Esophagus muscularis mucosa (tissue), 4 donors: ENCODE data around the gene MGLL. TPM values are rescaled to one million over a fixed set of nuclear protein-coding genes. Genes with fewer than 3 reads are reported as not detected.

Source experiments
- DNase-seq: peaks from one replicate; pipeline ENCODE4 v3.0.0-alpha.2; 2017; ENCODE audit errors: extremely low spot score
- H3K27ac ChIP-seq, 4 donors: fragments of 200-600 bp; sonication (generic); replicated peaks in 1 of 4; 1 replicate in 3 of 4; 2 replicates in 1 of 4; pipeline ENCODE4 v1.5.1; 2016 to 2019; ENCODE audit warnings: mild to moderate bottlenecking in 1 of 4
- H3K27me3 ChIP-seq, 4 donors: fragments of 200-600 bp; sonication (generic); one replicate each; pipeline versions ENCODE4 v1.5.1 to v1.6.0; 2016 to 2019
- H3K36me3 ChIP-seq, 4 donors: fragments of 200-600 bp; sonication (generic); one replicate each; pipeline ENCODE4 v1.5.1; 2016 to 2019
- H3K4me1 ChIP-seq, 4 donors: fragments of 200-600 bp; sonication (generic); one replicate each; pipeline ENCODE4 v1.5.1; 2016 to 2019
- H3K4me3 ChIP-seq, 4 donors: fragments of 200-600 bp; sonication (generic); 1 replicate in 2 of 4; 2 replicates in 2 of 4; pipeline ENCODE4 v1.5.1; 2016 to 2019; ENCODE audit warnings: mild to moderate bottlenecking in 4 of 4, moderate library complexity in 1 of 4
- H3K9me3 ChIP-seq, 4 donors: fragments of 200-600 bp; sonication (generic); 1 replicate in 3 of 4; 2 replicates in 1 of 4; pipeline ENCODE4 v1.5.1; 2016 to 2019
- CTCF ChIP-seq, 3 experiments: fragments of 200-600 bp in 2 of 3; fragments of 450-650 bp in 1 of 3; sonication (generic) in 2 of 3; IDR thresholded peaks; one replicate each; pipeline ENCODE4 v1.5.1; 2017 to 2019; ENCODE audit warnings: antibody characterized with exemption in 3 of 3, mild to moderate bottlenecking in 2 of 3, moderate library complexity in 1 of 3
- EP300 ChIP-seq: sonication (generic); formaldehyde crosslinking; IDR thresholded peaks from one replicate; pipeline ENCODE4 v1.6.1; 2017; ENCODE audit warnings: antibody characterized with exemption
- POLR2A ChIP-seq: fragments of 450-650 bp; IDR thresholded peaks from one replicate; pipeline ENCODE4 v1.6.1; 2017; ENCODE audit warnings: antibody characterized with exemption, moderate library complexity, mild to moderate bottlenecking, low read depth
- POLR2AphosphoS5 ChIP-seq, 2 donors: sonication (generic); formaldehyde crosslinking; IDR thresholded peaks; one replicate each; pipeline ENCODE4 v1.6.1; 2017; ENCODE audit warnings: antibody characterized with exemption in 2 of 2
- WGBS: methylation state at CpG from one replicate; pipeline ENCODE4 v1.1.5; 2018; 5-methylcytosine and 5-hydroxymethylcytosine counted together
- intact Hi-C: fragments of 100-400 bp; cut with DNase I; formaldehyde crosslinking; loops from one replicate; pipeline ENCODE4 v1.15.1; 2023
- total RNA-seq, 4 donors: library from RNA; depleted of rRNA; stranded (reverse); fragments of >200 nt; gene quantifications; one replicate each; pipeline versions ENCODE4 v1.1.0 to v1.2.1, GENCODE V29; 2016

MGLL gene
- total RNA-seq, 4 donors from 2014 or later: 56.5 to 155 (median 80.7) TPM

- intact Hi-C loops: no loop called here
- WGBS: 72% methylated on average over 8 of the region's 8 CpGs
- peaks cover 0 to 5% (median 2%) of the 10 kb centered on the region in 4 donors for H3K36me3 ChIP-seq
- H3K27me3 ChIP-seq: no peaks in the 10 kb centered on the region
- no peak overlapping the region for H3K4me3 ChIP-seq
- H3K4me1 ChIP-seq: peaks cover 61 to 89% (median 79%) of the 10 kb centered on the region in 4 donors
- TF ChIP-seq POLR2A (no peak), CTCF (IDR thresholded peaks at IDR 0.05) (no peak), EP300 (no peak), POLR2AphosphoS5 (IDR thresholded peaks at IDR 0.05) (no peak)
- no peak for DNase-seq
- H3K27ac ChIP-seq: peak overlapping the region; percentile 63 to 77 (median 65)
- peaks cover 0 to 4% (median 0%) of the 10 kb centered on the region in 4 donors for H3K9me3 ChIP-seq
These were observed 41.5 kb downstream of the MGLL start for GRCh38 chr3:127780536-127781400.

- Histone ChIP-seq H3K4me3 (no peak overlapping the region), H3K4me1 (peaks cover 61 to 89% (median 79%) of the 10 kb centered on the region in 4 donors), H3K36me3 (peaks cover 0 to 5% (median 2%) of the 10 kb centered on the region in 4 donors), H3K9me3 (peaks cover 0 to 4% (median 0%) of the 10 kb centered on the region in 4 donors), H3K27ac (peak overlapping the region; percentile 63 to 77 (median 65)), H3K27me3 (no peaks in the 10 kb centered on the region)
- DNase-seq: no peak
- peak; percentile 25 to 35 for TF ChIP-seq POLR2AphosphoS5 (IDR thresholded peaks at IDR 0.05)
- no peak for TF ChIP-seq CTCF (IDR thresholded peaks at IDR 0.05)
- intact Hi-C loops: no loop called here
- 46% methylated on average over 3 of the region's 3 CpGs for WGBS
These were observed 42.6 kb downstream of the MGLL start for GRCh38 chr3:127779747-127780146.

DNA sequence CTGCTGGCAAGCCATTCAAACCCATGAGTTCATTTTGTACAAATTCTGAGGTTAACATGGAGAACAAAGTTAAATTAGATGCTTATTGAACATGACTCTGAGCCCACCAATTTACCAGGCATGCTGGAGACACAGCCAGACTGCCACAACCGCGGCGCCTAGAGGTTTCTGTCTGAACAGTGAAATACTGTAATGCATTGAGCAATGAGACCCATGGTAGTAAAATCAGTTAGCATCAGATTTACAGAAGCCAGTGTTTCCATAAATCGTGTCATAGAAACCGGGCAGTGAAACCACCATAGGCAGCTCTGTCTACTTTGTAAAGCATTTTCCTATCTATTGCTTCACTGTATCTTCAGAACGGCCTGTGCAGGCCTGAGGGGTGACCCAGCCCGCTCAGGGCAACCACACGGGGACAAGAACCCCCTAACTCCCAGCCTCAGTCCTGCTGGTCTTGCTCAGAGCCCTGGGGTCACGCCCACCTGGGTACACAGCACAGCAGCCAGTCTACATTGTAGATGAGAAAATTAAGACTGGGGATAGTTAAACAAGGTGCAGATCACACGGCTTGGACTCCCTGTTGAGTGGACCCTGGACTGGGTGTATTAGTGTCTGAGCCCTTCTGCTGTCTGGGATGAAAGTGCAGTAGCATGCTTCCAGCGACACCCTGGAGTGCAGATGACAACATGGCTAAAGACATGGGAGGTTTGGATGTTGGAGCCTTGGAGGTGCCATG lies 44.2 kb downstream of the MGLL start:
- Histone ChIP-seq H3K9me3 (peaks cover 0 to 4% (median 0%) of the 10 kb centered on the region in 4 donors), H3K4me1 (peaks cover 56 to 89% (median 78%) of the 10 kb centered on the region in 4 donors), H3K4me3 (no peak overlapping the region), H3K27me3 (no peaks in the 10 kb centered on the region), H3K36me3 (peaks cover 0 to 5% (median 2%) of the 10 kb centered on the region in 4 donors), H3K27ac (peak overlapping the region in 1 of 4 donors; percentile 10)
- no peak for DNase-seq
- TF ChIP-seq POLR2AphosphoS5 (IDR thresholded peaks at IDR 0.05) (no peak), CTCF (IDR thresholded peaks at IDR 0.05) (no peak), POLR2A (no peak), EP300 (no peak)
- WGBS: 78% methylated on average over 9 of the region's 11 CpGs
- intact Hi-C loops: no loop called here

DNA sequence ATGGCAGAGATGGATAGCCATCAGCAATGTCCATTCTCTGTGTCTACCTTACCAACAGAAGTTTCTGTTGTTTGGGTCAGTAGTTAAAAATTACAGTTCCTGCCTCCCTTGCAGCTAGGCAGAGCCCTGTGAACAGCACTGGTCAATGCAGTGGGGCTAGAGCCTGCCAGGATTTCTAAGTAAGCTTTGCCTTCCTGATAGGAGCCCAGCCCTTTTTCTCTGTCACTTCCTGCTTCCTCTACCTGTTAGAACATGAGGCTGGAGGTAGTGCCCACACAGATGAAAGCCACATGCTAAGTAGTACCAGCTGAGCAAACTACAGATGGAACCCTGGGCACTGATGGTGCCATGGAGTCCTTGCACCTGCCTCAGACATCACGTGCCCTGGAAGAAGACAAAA lies 45.0 kb downstream of the MGLL start:
- DNase-seq: no peak
- Histone ChIP-seq H3K36me3 (peaks cover 0 to 5% (median 2%) of the 10 kb centered on the region in 4 donors), H3K9me3 (peaks cover 0 to 4% (median 0%) of the 10 kb centered on the region in 4 donors), H3K4me3 (no peak overlapping the region), H3K27me3 (no peaks in the 10 kb centered on the region), H3K27ac (peak overlapping the region in 2 of 4 donors; percentile 77 to 87), H3K4me1 (peaks cover 60 to 90% (median 80%) of the 10 kb centered on the region in 4 donors)
- intact Hi-C loops: no loop called here
- TF ChIP-seq POLR2AphosphoS5 (IDR thresholded peaks at IDR 0.05) (no peak), CTCF (IDR thresholded peaks at IDR 0.05) (no peak)
- 100% methylated on average over 1 of the region's 1 CpG for WGBS
